Thoracic aorta (tissue), 2 donors: Measurements from ENCODE around the gene LHPP. TPM values are rescaled to one million over a fixed set of nuclear protein-coding genes. Genes with fewer than 3 reads are reported as not detected.

Experiments used
- ATAC-seq: fragments of 150-250 bp; one replicate; pipeline ENCODE4 v1.8.0; 2017; ENCODE audit warnings: low read depth; ENCODE audit not compliant: insufficient number of reproducible peaks, low FRiP score
- DNase-seq: peaks from one replicate; pipeline ENCODE4 v3.0.0-alpha.2; 2020; ENCODE audit warnings: low spot score
- H3K27ac ChIP-seq, 2 donors: fragments of 200-600 bp; sonication (generic); 1 replicate in 1 of 2; 2 replicates in 1 of 2; pipeline ENCODE4 v1.5.1; 2016; ENCODE audit warnings: mild to moderate bottlenecking in 2 of 2, moderate library complexity in 2 of 2
- H3K27me3 ChIP-seq: fragments of 200-600 bp; sonication (generic); replicated peaks from 2 replicates; pipeline ENCODE4 v1.6.0; 2016; ENCODE audit warnings: mild to moderate bottlenecking; ENCODE audit not compliant: insufficient read depth
- H3K36me3 ChIP-seq: fragments of 200-600 bp; sonication (generic); one replicate; pipeline ENCODE4 v1.5.1; 2016
- H3K4me1 ChIP-seq, 2 donors: fragments of 200-600 bp; sonication (generic); 1 replicate in 1 of 2; 2 replicates in 1 of 2; pipeline versions ENCODE4 v1.5.1 to v1.6.0; 2016; ENCODE audit warnings: low read depth in 2 of 2, mild to moderate bottlenecking in 1 of 2; ENCODE audit not compliant: control insufficient read depth in 1 of 2
- H3K4me3 ChIP-seq: fragments of 200-600 bp; sonication (generic); 2 replicates; pipeline ENCODE4 v1.5.1; 2016; ENCODE audit warnings: mild to moderate bottlenecking
- H3K9me3 ChIP-seq: fragments of 200-600 bp; sonication (generic); 2 replicates; pipeline ENCODE4 v1.5.1; 2016
- CTCF ChIP-seq: fragments of 200-600 bp; sonication (generic); IDR thresholded peaks from one replicate; pipeline ENCODE4 v1.5.1; 2019; ENCODE audit warnings: antibody characterized with exemption
- total RNA-seq, 2 donors: library from RNA; depleted of rRNA; stranded (reverse); fragments of >200 nt; gene quantifications; one replicate each; pipeline versions ENCODE4 v1.1.0 to v1.2.3, GENCODE V29; 2016

The LHPP gene
- total RNA-seq, 2 donors from 2014 or later = 7.2 to 24.1 TPM

DNA sequence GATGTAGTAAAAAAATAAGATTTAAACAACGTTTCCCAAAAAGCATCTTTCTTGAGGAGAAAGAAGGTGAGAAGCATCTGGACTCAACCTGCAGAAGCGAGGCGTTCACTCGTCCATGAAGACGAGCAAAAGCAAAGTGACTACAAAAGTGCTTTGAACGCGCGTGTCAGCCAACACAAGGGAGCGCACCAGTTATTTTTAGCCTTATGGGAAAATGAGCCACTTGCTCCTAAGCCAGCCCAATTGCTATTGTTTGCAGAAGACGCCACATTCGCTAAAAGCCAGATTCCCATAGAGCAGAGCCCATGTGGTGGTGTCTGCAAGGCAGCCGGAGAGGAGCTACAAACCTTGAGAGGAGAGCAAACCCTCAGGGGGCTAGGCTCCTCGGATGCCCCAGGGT is 160.0 kb downstream of the LHPP start:
- TF ChIP-seq CTCF = no peak
- no peak for ATAC-seq
- H3K4me1 ChIP-seq = peaks cover 9 to 19% of the 10 kb centered on the region in 2 donors
- no peaks in the 10 kb centered on the region for H3K27me3 ChIP-seq
- H3K36me3 ChIP-seq = no peaks in the 10 kb centered on the region
- H3K27ac ChIP-seq = no peak overlapping the region
- H3K9me3 ChIP-seq = no peaks in the 10 kb centered on the region
- H3K4me3 ChIP-seq = peak overlapping the region; percentile 8
- DNase-seq = no peak

DNA sequence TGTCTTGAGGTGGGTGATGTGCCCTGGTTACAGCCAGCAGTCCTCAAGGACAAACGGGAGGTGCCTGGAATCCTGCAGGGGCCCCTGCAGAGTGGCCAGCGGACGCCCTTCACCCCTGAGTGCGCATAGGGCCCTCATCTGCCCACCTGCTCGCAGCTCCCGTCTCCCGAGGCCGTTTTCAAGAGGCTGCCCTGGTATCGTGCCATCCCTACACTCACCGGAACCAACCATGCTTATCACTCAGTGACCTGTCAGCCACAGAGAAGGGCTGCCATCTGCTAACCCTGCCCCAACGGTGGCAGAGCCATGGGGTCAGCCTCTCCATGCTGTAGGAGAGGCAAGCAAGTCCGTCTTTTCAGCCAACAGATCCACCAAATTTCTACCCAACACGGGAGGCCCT is 160.5 kb downstream of the LHPP start:
- Histone ChIP-seq H3K9me3 (no peaks in the 10 kb centered on the region), H3K4me1 (peaks cover 9 to 19% of the 10 kb centered on the region in 2 donors), H3K36me3 (no peaks in the 10 kb centered on the region), H3K27me3 (no peaks in the 10 kb centered on the region), H3K27ac (no peak overlapping the region), H3K4me3 (no peak overlapping the region)
- TF ChIP-seq CTCF = no peak
- ATAC-seq (no peak), DNase-seq (no peak)

DNA sequence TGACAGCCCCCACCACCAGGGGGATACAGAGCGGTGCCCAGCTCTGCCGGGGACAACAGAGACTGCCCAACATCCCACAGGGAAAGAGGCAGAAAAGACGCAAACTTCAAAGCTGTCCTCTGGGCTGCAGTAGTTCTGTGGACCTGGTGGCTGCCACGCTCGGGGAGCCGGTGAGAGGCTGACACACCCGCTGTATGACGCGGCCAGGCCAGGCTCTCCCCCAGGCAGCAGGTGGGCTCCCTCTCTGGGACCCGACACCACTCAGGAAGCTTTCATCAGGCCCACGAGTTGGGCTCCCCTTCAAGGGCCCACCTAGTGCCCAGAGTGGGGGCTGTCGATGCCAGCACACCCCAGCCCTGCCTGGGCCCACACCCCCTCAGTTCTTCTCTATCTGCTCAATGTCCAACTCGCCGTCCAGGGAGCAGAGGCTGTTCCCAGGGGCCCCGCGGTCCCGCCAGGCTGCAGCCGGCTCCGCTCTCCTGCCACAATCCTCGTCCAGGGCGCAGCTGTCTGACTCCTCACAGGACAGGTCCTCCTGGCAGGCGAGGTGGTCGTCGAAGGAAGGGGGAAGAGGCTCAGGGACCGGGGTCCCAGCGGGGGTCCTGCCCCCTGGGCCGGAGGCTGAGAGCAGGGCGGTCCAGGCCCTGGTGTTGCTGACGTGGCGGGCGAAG is 161.4 kb downstream of the LHPP start:
- Histone ChIP-seq H3K4me1 (peaks cover 9 to 25% of the 10 kb centered on the region in 2 donors), H3K4me3 (no peak overlapping the region), H3K36me3 (no peaks in the 10 kb centered on the region), H3K9me3 (no peaks in the 10 kb centered on the region), H3K27me3 (no peaks in the 10 kb centered on the region), H3K27ac (no peak overlapping the region)
- ATAC-seq (no peak), DNase-seq (no peak)
- no peak for TF ChIP-seq CTCF

DNA sequence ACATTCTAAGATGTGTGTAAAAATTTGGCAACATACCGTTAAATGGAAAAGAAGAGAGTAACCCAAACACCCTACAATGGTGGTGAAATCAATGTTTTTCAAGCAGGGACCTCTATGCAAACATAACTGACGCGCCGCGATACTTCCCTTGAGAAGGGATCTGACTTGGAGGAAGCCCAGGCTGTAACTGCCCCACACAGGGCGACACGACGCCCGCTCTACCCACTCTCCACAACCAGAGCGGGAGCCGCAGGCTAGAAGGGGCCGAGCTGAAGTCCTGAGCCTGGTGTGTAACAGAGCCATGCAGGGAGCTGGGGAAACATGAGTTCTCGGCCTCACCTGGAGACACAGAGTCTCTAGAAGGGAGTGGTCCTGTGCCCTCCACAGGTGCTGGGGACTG is 162.4 kb downstream of the LHPP start:
- Histone ChIP-seq H3K4me1 (peaks cover 15 to 35% of the 10 kb centered on the region in 2 donors), H3K9me3 (no peaks in the 10 kb centered on the region), H3K27ac (no peak overlapping the region), H3K27me3 (no peaks in the 10 kb centered on the region), H3K4me3 (no peak overlapping the region), H3K36me3 (no peaks in the 10 kb centered on the region)
- TF ChIP-seq CTCF = no peak
- DNase-seq (no peak), ATAC-seq (no peak)

DNA sequence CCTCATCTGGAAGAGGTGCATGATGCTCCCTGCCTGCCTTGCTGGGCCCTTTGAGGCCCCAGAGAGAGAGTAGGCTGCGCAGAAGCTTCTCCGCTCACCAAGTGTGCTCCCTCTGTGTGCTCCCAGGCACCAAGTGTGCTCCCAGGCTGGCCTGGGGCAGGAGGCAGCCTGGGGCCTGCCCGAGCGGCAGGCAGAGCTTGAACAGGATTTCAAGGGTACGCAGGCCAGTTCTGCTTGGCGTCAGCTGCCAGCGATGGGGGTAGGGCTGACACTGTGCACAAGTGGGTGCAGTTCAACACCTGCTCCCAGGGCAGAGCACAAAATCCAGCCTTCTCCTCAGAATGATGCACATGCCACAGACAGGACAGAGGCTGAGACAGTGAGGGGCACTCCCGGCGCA is 162.8 kb downstream of the LHPP start:
- DNase-seq (no peak), ATAC-seq (no peak)
- Histone ChIP-seq H3K4me1 (peaks cover 15 to 39% of the 10 kb centered on the region in 2 donors), H3K27me3 (no peaks in the 10 kb centered on the region), H3K27ac (no peak overlapping the region), H3K36me3 (no peaks in the 10 kb centered on the region), H3K4me3 (no peak overlapping the region), H3K9me3 (no peaks in the 10 kb centered on the region)
- TF ChIP-seq CTCF = no peak
